AG04449 (cell line): ENCODE measurements around the gene RABGAP1.

Experiments
- CTCF ChIA-PET: fragments of 350-600 bp; formaldehyde crosslinking; extraction: SDS; loops from one replicate; lab custom pipeline; 2021; ENCODE audit warnings: antibody characterized with exemption; lab: Yijun Ruan, JAX
- POLR2A ChIA-PET: fragments of 400-600, 350-600 bp; formaldehyde crosslinking; extraction: SDS; loops from one replicate; lab custom pipeline; 2020; ENCODE audit warnings: antibody characterized with exemption, inconsistent platforms; lab: Yijun Ruan, JAX
- DNase-seq: peaks from one replicate; pipeline ENCODE4 v3.0.0-alpha.2; 2010; ENCODE audit warnings: low read depth, low spot score
- H3K4me3 ChIP-seq: 2 replicates; pipeline ENCODE4 v1.5.1; 2011; ENCODE audit warnings: low read depth, mild to moderate bottlenecking, control low read depth, low read length
- TF ChIP-seq, protein P1 (sequence below): IDR thresholded peaks from one replicate; pipeline ENCODE4 v1.5.1; 2011; ENCODE audit warnings: mild to moderate bottlenecking, moderate library complexity, low read length, control low read depth, inconsistent platforms; ENCODE audit not compliant: insufficient read depth; ENCODE audit errors: missing control alignments

Gene RABGAP1

GRCh38 chr9:123138163-123138562 lies 197.3 kb downstream of the RABGAP1 start:
- H3K4me3 ChIP-seq: no peak overlapping the region
- CTCF ChIA-PET: no interaction called here
- TF ChIP-seq, protein P1, sequence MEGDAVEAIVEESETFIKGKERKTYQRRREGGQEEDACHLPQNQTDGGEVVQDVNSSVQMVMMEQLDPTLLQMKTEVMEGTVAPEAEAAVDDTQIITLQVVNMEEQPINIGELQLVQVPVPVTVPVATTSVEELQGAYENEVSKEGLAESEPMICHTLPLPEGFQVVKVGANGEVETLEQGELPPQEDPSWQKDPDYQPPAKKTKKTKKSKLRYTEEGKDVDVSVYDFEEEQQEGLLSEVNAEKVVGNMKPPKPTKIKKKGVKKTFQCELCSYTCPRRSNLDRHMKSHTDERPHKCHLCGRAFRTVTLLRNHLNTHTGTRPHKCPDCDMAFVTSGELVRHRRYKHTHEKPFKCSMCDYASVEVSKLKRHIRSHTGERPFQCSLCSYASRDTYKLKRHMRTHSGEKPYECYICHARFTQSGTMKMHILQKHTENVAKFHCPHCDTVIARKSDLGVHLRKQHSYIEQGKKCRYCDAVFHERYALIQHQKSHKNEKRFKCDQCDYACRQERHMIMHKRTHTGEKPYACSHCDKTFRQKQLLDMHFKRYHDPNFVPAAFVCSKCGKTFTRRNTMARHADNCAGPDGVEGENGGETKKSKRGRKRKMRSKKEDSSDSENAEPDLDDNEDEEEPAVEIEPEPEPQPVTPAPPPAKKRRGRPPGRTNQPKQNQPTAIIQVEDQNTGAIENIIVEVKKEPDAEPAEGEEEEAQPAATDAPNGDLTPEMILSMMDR: no peak
- POLR2A ChIA-PET: no interaction called here
- DNase-seq: no peak

- CTCF ChIA-PET: no interaction called here
- POLR2A ChIA-PET: no interaction called here
- TF ChIP-seq, protein P1: no peak
These were observed 208.2 kb downstream of the RABGAP1 start for GRCh38 chr9:123149067-123149466.

GRCh38 chr9:123150708-123151503 lies 210.1 kb downstream of the RABGAP1 start:
- no peak for DNase-seq
- TF ChIP-seq, protein P1: no peak
- ChIA-PET CTCF (no interaction called here), POLR2A (no interaction called here)
- no peak overlapping the region for H3K4me3 ChIP-seq

More at GRCh38 chr9:123149067-123149466, 208.2 kb downstream of the RABGAP1 start:
- H3K4me3 ChIP-seq: no peak overlapping the region
- no peak for DNase-seq
